GM23248 (cell line): ENCODE measurements around the gene NAV3.

Experiments used
- EZH2 ChIP-seq: fragments of 200-600 bp; sonication (generic); IDR thresholded peaks from 2 replicates; pipeline ENCODE4 v1.6.1; 2018; ENCODE audit warnings: antibody characterized with exemption, mild to moderate bottlenecking; ENCODE audit not compliant: insufficient read depth, poor library complexity, severe bottlenecking
- EZH2phosphoT487 ChIP-seq: fragments of 200-600 bp; sonication (generic); IDR thresholded peaks from 2 replicates; pipeline ENCODE4 v1.6.1; 2018; ENCODE audit warnings: antibody characterized with exemption, moderate library complexity, mild to moderate bottlenecking, low read depth; ENCODE audit not compliant: insufficient read depth

- no peak for TF ChIP-seq EZH2
- no peak for TF ChIP-seq EZH2phosphoT487
Observed at GRCh38 chr12:77817276-77817675, 13.4 kb upstream of the NAV3 start.
